ENCODE results near the gene BLM. TPM values are rescaled to one million over a fixed set of nuclear protein-coding genes. Genes with fewer than 3 reads are reported as not detected.

Gene BLM
- total RNA-seq, 1 donor from 2014 or later = 58.0 TPM

GRCh38 chr15:90760661-90761232 lies 43.6 kb downstream of the BLM start:
- H2AFZ ChIP-seq (replicated peaks) = no peak overlapping the region
- DNase-seq (ENCODE audit: low spot score) = no peak
- no peaks in the 10 kb centered on the region for H3K79me2 ChIP-seq (ENCODE audit: low read depth)
- no peak for TF ChIP-seq EZH2phosphoT487 (IDR thresholded peaks at IDR 0.05)
- TF ChIP-seq CTCF (IDR thresholded peaks at IDR 0.05) = no peak
- TF ChIP-seq EZH2 (IDR thresholded peaks at IDR 0.05) = no peak
- no peaks in the 10 kb centered on the region for H3K27me3 ChIP-seq
- H3K4me3 Mint-ChIP-seq = no peak overlapping the region
- no peak overlapping the region for H3K4me2 ChIP-seq
- peak overlapping the region; percentile 38 for H3K27ac ChIP-seq
- H3K36me3 ChIP-seq = peaks cover 6% of the 10 kb centered on the region
- H3K4me1 ChIP-seq = peaks cover 5% of the 10 kb centered on the region
- H3K27ac Mint-ChIP-seq = no peak overlapping the region
- no peak overlapping the region for H3K4me3 ChIP-seq
- peaks cover 5% of the 10 kb centered on the region for H3F3A ChIP-seq (ENCODE audit: low read depth)
- H3K36me3 Mint-ChIP-seq = peaks cover 13% of the 10 kb centered on the region
- no peaks in the 10 kb centered on the region for H4K20me1 ChIP-seq (ENCODE audit: low read depth)
- H3K9me3 ChIP-seq (ENCODE audit: low read depth) = no peaks in the 10 kb centered on the region
- no peaks in the 10 kb centered on the region for H3K27me3 Mint-ChIP-seq (ENCODE audit: insufficient read depth, low read depth)
- H3K9me3 Mint-ChIP-seq = no peaks in the 10 kb centered on the region
- no peaks in the 10 kb centered on the region for H3K4me1 Mint-ChIP-seq
- H3K9ac ChIP-seq = peak overlapping the region; percentile 25

- H3K9me3 Mint-ChIP-seq = no peaks in the 10 kb centered on the region
- peaks cover 5% of the 10 kb centered on the region for H3F3A ChIP-seq (ENCODE audit: low read depth)
- peaks cover 13% of the 10 kb centered on the region for H3K36me3 Mint-ChIP-seq
- H4K20me1 ChIP-seq (ENCODE audit: low read depth) = no peaks in the 10 kb centered on the region
- no peak overlapping the region for H3K4me3 Mint-ChIP-seq
- no peak overlapping the region for H3K9ac ChIP-seq
- no peaks in the 10 kb centered on the region for H3K9me3 ChIP-seq (ENCODE audit: low read depth)
- no peaks in the 10 kb centered on the region for H3K27me3 ChIP-seq
- peaks cover 6% of the 10 kb centered on the region for H3K36me3 ChIP-seq
- DNase-seq (ENCODE audit: low spot score) = no peak
- H3K27ac ChIP-seq = no peak overlapping the region
- H3K4me1 Mint-ChIP-seq = no peaks in the 10 kb centered on the region
- no peaks in the 10 kb centered on the region for H3K79me2 ChIP-seq (ENCODE audit: low read depth)
- no peak for TF ChIP-seq CTCF (IDR thresholded peaks at IDR 0.05)
- no peak for TF ChIP-seq EZH2phosphoT487 (IDR thresholded peaks at IDR 0.05)
- no peak for TF ChIP-seq EZH2 (IDR thresholded peaks at IDR 0.05)
- no peak overlapping the region for H3K4me2 ChIP-seq
- H3K4me3 ChIP-seq = no peak overlapping the region
- peaks cover 5% of the 10 kb centered on the region for H3K4me1 ChIP-seq
- no peaks in the 10 kb centered on the region for H3K27me3 Mint-ChIP-seq (ENCODE audit: insufficient read depth, low read depth)
- no peak overlapping the region for H3K27ac Mint-ChIP-seq
- no peak overlapping the region for H2AFZ ChIP-seq (replicated peaks)
Observed at GRCh38 chr15:90761629-90762028, 44.5 kb downstream of the BLM start.

- H3K27ac Mint-ChIP-seq = no peak overlapping the region
- no peak overlapping the region for H3K27ac ChIP-seq
- H3F3A ChIP-seq (ENCODE audit: low read depth) = peaks cover 5% of the 10 kb centered on the region
- H3K27me3 Mint-ChIP-seq (ENCODE audit: insufficient read depth, low read depth) = no peaks in the 10 kb centered on the region
- no peak overlapping the region for H3K4me3 Mint-ChIP-seq
- H3K9ac ChIP-seq = no peak overlapping the region
- no peak overlapping the region for H3K4me2 ChIP-seq
- no peak overlapping the region for H3K4me3 ChIP-seq
- peaks cover 5% of the 10 kb centered on the region for H3K4me1 ChIP-seq
- no peaks in the 10 kb centered on the region for H3K4me1 Mint-ChIP-seq
- no peaks in the 10 kb centered on the region for H3K79me2 ChIP-seq (ENCODE audit: low read depth)
- no peak overlapping the region for H2AFZ ChIP-seq (replicated peaks)
- H3K36me3 Mint-ChIP-seq = peaks cover 13% of the 10 kb centered on the region
- TF ChIP-seq EZH2phosphoT487 (IDR thresholded peaks at IDR 0.05) (no peak), CTCF (IDR thresholded peaks at IDR 0.05) (no peak), EZH2 (IDR thresholded peaks at IDR 0.05) (no peak)
- H3K36me3 ChIP-seq = peaks cover 6% of the 10 kb centered on the region
- no peaks in the 10 kb centered on the region for H3K9me3 Mint-ChIP-seq
- H3K9me3 ChIP-seq (ENCODE audit: low read depth) = no peaks in the 10 kb centered on the region
- no peaks in the 10 kb centered on the region for H4K20me1 ChIP-seq (ENCODE audit: low read depth)
- H3K27me3 ChIP-seq = no peaks in the 10 kb centered on the region
- no peak for DNase-seq (ENCODE audit: low spot score)
Observed at GRCh38 chr15:90762109-90762508, 45.0 kb downstream of the BLM start.

All from neural progenitor cell (in vitro differentiated cells).